GM19452 (cell line): Measurements from ENCODE around the gene CTDP1.
"Not testable (repeated sequence)": the region's sequence is repeated elsewhere in the genome, so short reads cannot be mapped to it uniquely, and the experiment has no call there.

Experiments used
- ATAC-seq: cut with Tn5 transposase; IDR thresholded peaks from one replicate; pipeline ENCODE4 v1.9.1; 2021; ENCODE audit not compliant: unreplicated experiment

CTDP1 gene

DNA sequence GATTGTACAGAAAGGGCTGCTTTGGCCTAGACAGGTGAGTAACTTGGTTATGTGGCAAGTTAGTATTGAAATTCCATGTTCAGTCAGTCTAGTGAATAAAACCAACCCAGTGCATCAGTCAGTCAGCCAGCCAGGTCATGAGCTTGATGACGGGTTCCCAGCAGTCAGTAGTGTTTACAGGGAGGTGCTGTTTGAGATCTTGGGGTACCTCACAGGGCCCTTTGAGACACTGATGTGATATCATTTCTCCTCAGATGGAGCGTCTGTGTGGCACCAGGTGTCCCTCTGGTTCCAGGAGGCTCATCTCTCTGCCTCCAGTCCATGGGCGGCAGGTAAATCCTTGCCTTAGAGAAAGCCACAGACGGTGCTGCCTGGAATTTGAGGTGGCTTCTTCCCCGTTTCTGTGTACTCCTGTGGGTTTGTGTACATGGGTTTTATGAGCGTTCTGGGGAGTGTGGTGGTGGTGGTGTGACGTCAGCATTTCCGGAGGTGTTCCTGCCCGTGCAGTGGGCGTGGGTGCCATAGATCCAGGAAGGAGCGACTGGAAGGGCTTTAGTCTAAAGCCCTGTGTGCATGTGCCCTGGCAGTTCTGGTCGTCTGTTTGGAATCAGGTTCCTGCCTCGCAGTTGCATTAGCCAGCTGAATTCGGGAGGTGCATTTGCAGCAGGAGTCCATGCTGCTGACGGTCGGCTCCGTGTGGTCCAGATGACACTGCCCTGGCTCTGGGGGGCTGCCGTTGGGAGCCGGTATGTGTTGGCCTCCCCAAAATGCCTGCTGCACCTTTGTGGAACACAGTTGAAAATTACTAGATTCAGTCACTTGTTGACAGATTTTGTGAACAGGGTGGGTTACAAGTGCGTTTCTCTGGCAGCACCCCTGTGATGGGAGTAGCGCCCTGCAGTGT is 2.1 kb downstream of the CTDP1 start:
- no peak for ATAC-seq

GRCh38 chr18:79682481-79682880 is 2.9 kb downstream of the CTDP1 start:
- ATAC-seq: no peak

DNA sequence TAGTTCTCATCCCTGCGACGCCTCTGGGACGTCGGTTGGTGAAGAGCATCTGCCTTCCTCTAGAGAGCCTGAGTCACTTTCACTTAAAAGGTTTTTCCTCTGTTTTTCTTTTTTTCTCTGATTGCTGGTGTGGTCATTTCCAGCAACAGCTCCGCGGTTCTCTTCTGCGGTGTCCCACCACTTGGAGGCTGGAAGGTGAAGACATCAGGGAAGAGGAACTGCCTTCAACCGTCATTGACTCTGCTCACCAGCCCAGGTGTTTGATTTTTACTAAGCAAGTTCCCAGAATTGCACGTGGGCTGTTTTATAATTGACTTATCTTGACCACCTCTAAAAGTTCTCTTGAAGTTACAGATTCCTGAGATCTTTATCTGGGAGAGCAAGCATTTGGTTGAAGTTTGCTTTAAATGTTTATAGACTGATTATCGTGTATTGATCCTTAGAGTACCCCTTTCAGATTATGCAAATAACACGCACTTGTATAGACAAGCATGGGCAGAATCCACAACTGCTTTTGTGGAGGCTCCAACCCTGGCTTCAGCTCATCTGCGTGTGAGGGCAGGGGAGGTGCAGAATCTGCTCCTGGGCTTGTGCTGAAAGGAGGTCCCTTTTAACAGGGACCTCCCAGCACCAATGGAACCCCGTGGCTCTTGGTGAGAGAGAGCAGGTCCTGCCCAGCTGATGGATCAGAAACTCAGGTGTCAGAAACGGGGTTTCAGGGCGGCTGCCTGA is 3.5 kb downstream of the CTDP1 start:
- ATAC-seq: no peak

GRCh38 chr18:79683626-79684282 is 4.2 kb downstream of the CTDP1 start:
- no peak for ATAC-seq

- ATAC-seq: no peak
Observed at GRCh38 chr18:79684283-79684631, 4.7 kb downstream of the CTDP1 start.

GRCh38 chr18:79684787-79685186 is 5.2 kb downstream of the CTDP1 start:
- no peak for ATAC-seq

DNA sequence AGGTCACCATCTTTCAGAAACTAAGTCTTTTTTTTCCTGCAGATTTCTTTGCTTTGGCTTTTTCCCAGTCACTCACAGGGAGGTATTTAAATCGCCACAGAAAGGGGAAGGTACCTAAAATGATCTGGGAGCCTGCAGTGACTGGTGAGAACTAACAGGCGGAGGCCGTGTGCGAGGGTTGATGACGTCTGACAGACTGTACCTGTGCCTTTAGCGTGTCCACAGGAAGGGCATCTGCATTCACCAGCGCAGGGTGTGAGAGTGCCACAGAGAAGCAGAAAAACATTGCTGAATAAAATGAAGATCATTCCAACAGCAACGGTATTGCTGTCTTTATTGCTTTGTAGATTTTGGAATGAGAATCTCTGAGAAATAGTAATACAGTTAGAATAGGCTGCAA is 5.7 kb downstream of the CTDP1 start:
- ATAC-seq: no peak

- ATAC-seq: no peak
Observed at GRCh38 chr18:79685971-79686370, 6.4 kb downstream of the CTDP1 start.

DNA sequence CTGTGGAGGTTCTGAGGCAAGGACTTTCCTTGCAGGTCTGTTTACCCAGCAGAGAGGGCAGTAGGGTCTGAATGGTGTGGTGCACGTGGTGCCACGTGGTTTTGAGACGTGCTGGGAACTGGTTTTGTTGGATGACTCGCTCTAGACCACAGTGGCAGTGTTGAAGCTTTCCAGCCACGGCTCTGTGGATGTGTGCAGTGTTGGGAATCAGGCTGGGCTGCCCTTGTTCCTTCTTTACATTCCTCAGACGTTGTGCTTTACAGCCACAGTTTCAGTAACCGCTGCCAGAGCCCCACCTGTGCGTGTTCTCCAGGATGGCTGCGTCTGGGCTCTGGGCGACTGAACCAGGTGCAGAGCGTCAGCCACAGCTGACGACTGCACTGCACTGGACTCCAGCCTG is 8.2 kb downstream of the CTDP1 start:
- ATAC-seq: no peak

DNA sequence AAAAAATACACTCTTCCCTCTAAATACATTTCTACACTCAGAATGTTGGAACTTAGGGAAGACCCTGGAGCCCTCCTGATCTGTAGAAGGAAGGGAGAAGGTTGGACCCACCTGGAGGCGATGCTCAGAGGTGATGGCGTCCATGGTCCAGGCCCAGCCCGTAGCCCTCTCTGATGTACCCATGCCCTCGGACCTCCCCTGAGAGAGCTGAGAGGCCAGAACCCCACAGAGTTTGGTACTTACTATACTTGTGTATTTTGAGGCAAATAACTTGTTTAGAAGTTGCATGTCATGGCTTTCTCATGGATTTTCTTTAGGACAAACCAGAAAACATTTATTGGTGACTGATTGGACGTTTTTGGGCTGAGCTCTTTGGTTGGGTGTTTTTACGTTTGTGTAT is 10.5 kb downstream of the CTDP1 start:
- no peak for ATAC-seq

DNA sequence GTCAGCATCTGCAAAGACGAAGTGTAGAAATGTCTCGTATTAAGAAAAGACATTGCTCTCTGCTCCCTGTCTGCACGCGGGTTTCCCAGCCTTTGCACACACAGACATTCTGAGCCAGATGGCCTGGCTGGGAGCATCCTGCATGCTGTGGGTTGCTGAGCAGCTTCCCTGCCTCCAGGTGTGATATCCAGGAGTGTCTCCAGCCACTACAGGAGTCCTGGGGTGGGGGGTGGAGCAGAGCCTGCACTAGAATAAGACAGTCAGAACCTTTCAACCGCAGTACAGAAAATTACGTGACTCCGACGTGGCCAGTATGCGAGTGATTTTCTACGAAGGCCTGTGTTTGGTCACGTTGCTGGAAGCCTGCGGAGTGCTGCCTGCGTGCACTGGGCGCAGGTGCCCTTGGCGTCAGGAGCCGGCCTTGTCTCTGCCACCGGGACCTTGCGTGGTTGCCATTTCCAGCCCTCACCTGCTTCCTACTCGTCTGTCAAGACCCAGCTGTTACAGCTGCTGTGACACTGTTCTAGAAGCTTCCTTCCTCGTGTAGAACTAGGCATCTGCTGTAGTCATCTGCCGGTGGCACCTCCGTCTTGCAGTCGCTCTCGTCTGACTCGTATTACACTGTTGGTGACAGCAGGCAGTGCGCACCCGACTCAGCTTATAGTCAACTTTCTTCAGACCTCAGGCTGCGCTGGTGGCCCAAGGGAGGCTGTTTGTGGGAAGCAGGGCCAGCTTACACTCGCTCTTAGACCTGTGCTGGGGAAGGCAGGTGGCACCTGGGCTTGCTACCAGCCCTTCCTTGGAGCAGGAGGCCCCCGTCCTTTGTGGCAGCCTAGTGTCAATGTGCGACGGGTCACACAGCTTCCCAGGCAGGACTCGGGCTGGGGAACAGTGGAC is 11.2 kb downstream of the CTDP1 start:
- ATAC-seq: no peak

DNA sequence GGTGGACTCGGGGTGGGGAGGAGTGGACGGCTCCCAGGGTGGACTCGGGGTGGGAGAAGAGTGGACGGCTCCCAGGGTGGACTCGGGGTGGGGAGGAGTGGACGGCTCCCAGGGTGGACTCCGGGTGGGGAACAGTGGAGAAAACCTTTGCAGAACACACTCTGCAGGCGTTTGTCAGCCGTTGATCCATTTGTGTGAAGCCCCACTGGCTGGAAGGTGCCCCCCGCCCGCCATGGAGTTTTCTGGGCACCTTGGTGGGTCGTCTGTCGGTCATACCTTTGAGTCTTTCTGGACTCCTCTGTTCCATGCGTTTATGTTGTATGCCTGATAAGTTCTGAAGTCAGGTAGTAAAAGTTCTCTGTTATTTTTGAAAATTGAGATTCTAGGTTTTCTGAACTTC is 12.5 kb downstream of the CTDP1 start:
- ATAC-seq: no peak

- no peak for ATAC-seq
Observed at GRCh38 chr18:79692886-79693285, 13.3 kb downstream of the CTDP1 start.

GRCh38 chr18:79693561-79694205 is 14.1 kb downstream of the CTDP1 start:
- no peak for ATAC-seq

DNA sequence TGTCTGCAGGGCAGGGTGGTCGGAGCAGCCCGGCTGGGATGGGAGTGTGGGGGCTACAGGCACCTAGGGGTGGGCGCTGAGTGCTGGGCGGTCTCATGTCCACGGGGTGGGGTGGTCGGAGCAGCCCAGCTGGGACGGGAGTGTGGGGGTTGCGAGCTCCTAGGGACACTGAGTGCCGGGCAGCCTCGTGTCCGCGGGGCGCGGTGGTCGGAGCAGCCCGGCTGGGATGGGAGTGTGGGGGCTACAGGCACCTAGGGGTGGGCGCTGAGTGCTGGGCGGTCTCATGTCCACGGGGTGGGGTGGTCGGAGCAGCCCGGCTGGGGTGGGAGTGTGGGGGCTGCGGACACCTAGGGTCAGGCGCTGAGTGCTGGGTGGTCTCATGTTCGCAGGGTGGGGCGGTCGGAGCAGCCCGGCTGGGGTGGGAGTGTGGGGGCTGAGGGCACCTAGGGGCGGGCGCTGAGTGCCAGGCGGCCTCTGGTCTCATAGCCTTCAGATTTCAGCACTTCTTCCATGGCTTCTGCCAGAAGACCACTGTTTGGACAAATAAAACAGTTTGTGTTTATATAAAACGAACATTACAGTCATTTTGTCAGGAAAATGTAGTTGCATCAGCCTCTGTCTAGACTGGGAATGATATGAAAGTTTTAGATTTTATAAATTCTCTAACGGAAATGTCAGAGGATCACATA is 14.7 kb downstream of the CTDP1 start:
- ATAC-seq: not testable (repeated sequence)

DNA sequence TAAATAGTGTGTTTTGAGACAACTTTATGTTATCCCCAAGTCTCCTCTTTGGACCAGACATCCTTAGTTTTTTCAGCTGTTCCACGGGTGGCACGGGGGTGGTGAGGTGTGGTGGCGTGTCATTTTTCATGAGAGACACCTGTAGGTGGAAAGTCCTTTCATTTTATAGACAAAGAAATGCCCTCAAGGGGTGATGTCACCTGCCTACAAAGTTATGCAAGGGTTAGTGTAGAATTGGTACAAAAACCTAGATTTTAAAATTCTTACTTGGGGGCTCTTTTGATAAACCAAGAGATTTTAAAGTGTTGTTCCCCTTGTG is 15.3 kb downstream of the CTDP1 start:
- ATAC-seq: no peak

DNA sequence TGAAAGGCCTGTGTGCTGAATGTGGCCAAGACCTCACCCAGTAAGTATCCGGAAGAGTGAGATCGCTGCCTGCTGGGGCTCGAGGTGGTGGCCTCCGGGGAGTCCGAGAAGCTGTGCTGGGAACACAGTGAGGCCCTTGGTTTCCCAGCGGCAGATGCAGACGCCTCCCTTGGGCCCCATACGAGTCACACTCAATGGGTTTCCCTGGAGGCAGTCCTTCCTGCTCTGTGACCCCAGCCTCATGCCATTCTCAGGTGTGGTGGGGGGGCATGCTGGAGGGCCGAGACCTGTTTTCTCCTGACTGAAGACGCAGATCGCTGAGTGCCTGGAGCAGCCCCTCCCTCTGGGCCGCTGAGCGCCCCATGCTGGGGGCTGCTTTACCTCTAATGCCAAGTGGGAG is 15.7 kb downstream of the CTDP1 start:
- ATAC-seq: no peak

- no peak for ATAC-seq
Observed at GRCh38 chr18:79695856-79696850, 16.6 kb downstream of the CTDP1 start.

DNA sequence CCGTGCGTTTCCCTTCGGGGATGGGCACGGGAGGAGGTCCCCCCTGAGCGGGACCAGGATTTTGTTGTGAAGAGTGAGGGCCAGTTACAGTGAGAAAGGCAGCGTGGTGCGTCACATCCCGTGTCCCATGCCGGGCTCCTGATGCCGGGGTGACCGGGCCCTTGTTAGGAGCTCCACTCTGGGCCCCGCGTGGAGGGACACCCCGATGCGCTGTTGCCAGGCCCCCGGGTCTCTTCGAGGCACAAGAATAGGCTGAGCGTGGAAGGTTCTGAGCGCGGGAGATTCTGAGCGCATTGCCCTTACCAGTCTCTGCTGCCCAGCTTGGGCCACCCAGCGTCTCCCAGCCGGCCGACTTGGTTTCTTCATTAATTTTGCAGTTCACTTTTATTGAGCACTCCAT is 17.6 kb downstream of the CTDP1 start:
- ATAC-seq: no peak
